SH-SY5Y (cell line): ENCODE measurements around the gene TCF12.

Source experiments
- GATA2 ChIP-seq: IDR thresholded peaks from 2 replicates; pipeline ENCODE4 v1.6.1; 2011; ENCODE audit warnings: mild to moderate bottlenecking, low read depth, low read length
- GATA3 ChIP-seq: IDR thresholded peaks from 2 replicates; pipeline ENCODE4 v1.6.1; 2011; ENCODE audit warnings: low read depth, mild to moderate bottlenecking, low read length, moderate library complexity

The TCF12 gene

GRCh38 chr15:56973463-56973862 lies 55.0 kb downstream of the TCF12 start:
- TF ChIP-seq GATA2 (no peak), GATA3 (no peak)

- TF ChIP-seq GATA2 (no peak), GATA3 (no peak)
Measured at GRCh38 chr15:56977232-56977631, 58.8 kb downstream of the TCF12 start.

GRCh38 chr15:56978898-56979662 lies 60.6 kb downstream of the TCF12 start:
- TF ChIP-seq GATA3 (no peak), GATA2 (no peak)

GRCh38 chr15:56980473-56980872 lies 62.0 kb downstream of the TCF12 start:
- TF ChIP-seq GATA3 (no peak), GATA2 (no peak)

- TF ChIP-seq GATA3 (no peak), GATA2 (no peak)
Measured at GRCh38 chr15:56981160-56981559, 62.7 kb downstream of the TCF12 start.

- no peak for TF ChIP-seq GATA3
- TF ChIP-seq GATA2 = no peak
Measured at GRCh38 chr15:56982987-56983386, 64.5 kb downstream of the TCF12 start.

GRCh38 chr15:56984681-56985481 lies 66.4 kb downstream of the TCF12 start:
- no peak for TF ChIP-seq GATA3
- no peak for TF ChIP-seq GATA2

- TF ChIP-seq GATA3 (no peak), GATA2 (no peak)
Measured at GRCh38 chr15:56985856-56986255, 67.4 kb downstream of the TCF12 start.

GRCh38 chr15:56987286-56987685 lies 68.8 kb downstream of the TCF12 start:
- TF ChIP-seq GATA2 = no peak
- no peak for TF ChIP-seq GATA3

GRCh38 chr15:56988219-56988618 lies 69.8 kb downstream of the TCF12 start:
- TF ChIP-seq GATA3 (no peak), GATA2 (no peak)

GRCh38 chr15:56989411-56989924 lies 71.0 kb downstream of the TCF12 start:
- TF ChIP-seq GATA3 (no peak), GATA2 (no peak)

- TF ChIP-seq GATA2 = no peak
- TF ChIP-seq GATA3 = no peak
Measured at GRCh38 chr15:56991017-56991416, 72.6 kb downstream of the TCF12 start.

GRCh38 chr15:56992725-56993124 lies 74.3 kb downstream of the TCF12 start:
- no peak for TF ChIP-seq GATA3
- no peak for TF ChIP-seq GATA2

GRCh38 chr15:56994280-56994679 lies 75.8 kb downstream of the TCF12 start:
- TF ChIP-seq GATA2 = no peak
- TF ChIP-seq GATA3 = no peak

- no peak for TF ChIP-seq GATA3
- no peak for TF ChIP-seq GATA2
Measured at GRCh38 chr15:56996093-56996492, 77.6 kb downstream of the TCF12 start.
